Stimulated activated memory B cell treated with anti-CD40 and anti-IgM and Interleukin-4, amounts not matched to agents 10 μg/mL and 1 μg/mL and 100 μg/mL, for 72 hours (primary cell): ENCODE results near the gene CNTNAP2.

ENCODE experiments used
- ATAC-seq: fragments of 150-1000 bp; cut with Tn5 transposase; 2 replicates; pipeline ENCODE4 v1.10.0; 2021
- H3K27ac Mint-ChIP-seq: one replicate; pipeline ENCODE4 v1.8.0; 2022; ENCODE audit warnings: mild to moderate bottlenecking, mixed read lengths
- H3K27me3 Mint-ChIP-seq: one replicate; pipeline ENCODE4 v1.8.0; 2022; ENCODE audit warnings: mixed read lengths
- H3K36me3 Mint-ChIP-seq: one replicate; pipeline ENCODE4 v1.8.0; 2022; ENCODE audit warnings: mixed read lengths
- H3K4me1 Mint-ChIP-seq: one replicate; pipeline ENCODE4 v1.8.0; 2022; ENCODE audit warnings: mixed read lengths
- H3K4me3 Mint-ChIP-seq: one replicate; pipeline ENCODE4 v1.8.0; 2022; ENCODE audit warnings: mild to moderate bottlenecking, moderate library complexity, mixed read lengths
- H3K9me3 Mint-ChIP-seq: one replicate; pipeline ENCODE4 v1.8.0; 2022; ENCODE audit warnings: mixed read lengths

Gene CNTNAP2

GRCh38 chr7:147911201-147911601 is 1794.6 kb downstream of the CNTNAP2 start:
- no peaks in the 10 kb centered on the region for H3K4me1 Mint-ChIP-seq
- H3K9me3 Mint-ChIP-seq: no peaks in the 10 kb centered on the region
- no peak overlapping the region for H3K27ac Mint-ChIP-seq
- no peak overlapping the region for H3K4me3 Mint-ChIP-seq
- H3K27me3 Mint-ChIP-seq: no peaks in the 10 kb centered on the region
- ATAC-seq: no peak
- H3K36me3 Mint-ChIP-seq: no peaks in the 10 kb centered on the region

DNA sequence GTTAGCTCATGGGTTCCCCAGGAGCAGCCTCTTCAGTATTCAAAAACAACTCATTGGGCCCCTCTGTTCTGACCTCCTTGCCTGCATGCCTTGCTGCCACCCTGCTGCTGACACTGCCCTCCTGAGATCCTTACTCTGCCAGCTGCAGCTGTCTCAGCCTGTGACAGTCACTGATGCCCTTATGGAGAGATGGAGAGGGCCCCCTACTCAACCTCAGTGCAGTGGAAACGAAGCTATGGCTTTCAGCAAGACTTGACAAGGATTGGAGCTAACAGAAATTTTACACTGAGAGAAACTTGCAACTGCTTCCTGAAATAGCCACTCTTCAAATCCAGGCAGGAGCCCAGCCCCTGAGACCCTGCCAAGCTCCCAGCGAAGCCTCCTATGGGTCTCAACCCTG is 1795.7 kb downstream of the CNTNAP2 start:
- Mint-ChIP-seq H3K4me1 (no peaks in the 10 kb centered on the region), H3K27ac (no peak overlapping the region), H3K9me3 (no peaks in the 10 kb centered on the region), H3K4me3 (no peak overlapping the region), H3K36me3 (no peaks in the 10 kb centered on the region), H3K27me3 (no peaks in the 10 kb centered on the region)
- ATAC-seq: no peak

- no peak overlapping the region for H3K4me3 Mint-ChIP-seq
- H3K9me3 Mint-ChIP-seq: no peaks in the 10 kb centered on the region
- H3K4me1 Mint-ChIP-seq: no peaks in the 10 kb centered on the region
- H3K36me3 Mint-ChIP-seq: no peaks in the 10 kb centered on the region
- no peak overlapping the region for H3K27ac Mint-ChIP-seq
- H3K27me3 Mint-ChIP-seq: no peaks in the 10 kb centered on the region
- no peak for ATAC-seq
Measured at GRCh38 chr7:147912946-147913638, 1796.5 kb downstream of the CNTNAP2 start.

DNA sequence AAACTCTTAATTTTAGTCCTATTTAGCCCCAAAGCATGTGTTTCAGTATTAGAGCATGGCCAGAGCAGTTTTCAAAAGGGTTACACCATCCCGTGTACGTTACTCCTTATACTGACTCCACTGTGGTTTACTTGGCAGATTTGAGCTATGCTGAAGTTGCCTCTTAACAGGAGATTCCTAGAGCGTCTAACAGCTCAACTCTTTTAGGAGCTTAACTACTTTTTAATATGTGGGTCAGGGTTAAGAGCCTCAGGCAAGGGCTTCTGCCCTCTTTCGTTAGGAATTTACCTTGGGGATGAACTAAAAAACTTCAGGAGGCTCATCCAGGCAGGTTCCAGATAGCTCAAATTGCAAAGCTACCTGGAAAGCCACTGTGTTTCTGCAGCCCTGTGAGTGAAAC is 1799.2 kb downstream of the CNTNAP2 start:
- H3K4me3 Mint-ChIP-seq: no peak overlapping the region
- no peaks in the 10 kb centered on the region for H3K4me1 Mint-ChIP-seq
- H3K27me3 Mint-ChIP-seq: no peaks in the 10 kb centered on the region
- ATAC-seq: no peak
- H3K36me3 Mint-ChIP-seq: no peaks in the 10 kb centered on the region
- H3K9me3 Mint-ChIP-seq: no peaks in the 10 kb centered on the region
- no peak overlapping the region for H3K27ac Mint-ChIP-seq

DNA sequence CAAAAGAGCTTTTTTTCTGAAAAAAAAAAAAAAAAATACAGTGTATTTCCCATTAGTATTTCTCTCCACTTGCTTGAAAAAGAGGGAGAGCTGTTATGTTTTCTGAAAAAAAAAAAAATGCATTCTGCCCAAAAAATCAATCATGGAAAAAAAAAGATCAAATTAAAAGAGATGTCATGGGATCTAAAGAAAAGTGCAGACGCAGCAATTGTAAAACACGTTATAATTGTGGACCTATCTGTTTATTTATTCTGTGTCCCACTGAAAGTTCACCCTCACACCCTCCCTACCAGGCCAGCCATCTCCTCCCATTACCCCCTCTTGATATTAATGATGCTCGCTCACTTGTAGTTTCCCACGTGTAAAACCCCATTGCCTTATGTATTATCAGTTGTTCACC is 1800.0 kb downstream of the CNTNAP2 start:
- Mint-ChIP-seq H3K36me3 (no peaks in the 10 kb centered on the region), H3K9me3 (no peaks in the 10 kb centered on the region), H3K4me3 (no peak overlapping the region), H3K27me3 (no peaks in the 10 kb centered on the region), H3K4me1 (no peaks in the 10 kb centered on the region), H3K27ac (no peak overlapping the region)
- no peak for ATAC-seq

GRCh38 chr7:147923841-147924240 is 1807.2 kb downstream of the CNTNAP2 start:
- ATAC-seq: no peak
- no peaks in the 10 kb centered on the region for H3K4me1 Mint-ChIP-seq
- H3K4me3 Mint-ChIP-seq: no peak overlapping the region
- H3K36me3 Mint-ChIP-seq: no peaks in the 10 kb centered on the region
- peaks cover 6% of the 10 kb centered on the region for H3K9me3 Mint-ChIP-seq
- H3K27ac Mint-ChIP-seq: no peak overlapping the region
- no peaks in the 10 kb centered on the region for H3K27me3 Mint-ChIP-seq

- H3K4me3 Mint-ChIP-seq: no peak overlapping the region
Measured at GRCh38 chr7:147937428-147937827, 1820.8 kb downstream of the CNTNAP2 start.

DNA sequence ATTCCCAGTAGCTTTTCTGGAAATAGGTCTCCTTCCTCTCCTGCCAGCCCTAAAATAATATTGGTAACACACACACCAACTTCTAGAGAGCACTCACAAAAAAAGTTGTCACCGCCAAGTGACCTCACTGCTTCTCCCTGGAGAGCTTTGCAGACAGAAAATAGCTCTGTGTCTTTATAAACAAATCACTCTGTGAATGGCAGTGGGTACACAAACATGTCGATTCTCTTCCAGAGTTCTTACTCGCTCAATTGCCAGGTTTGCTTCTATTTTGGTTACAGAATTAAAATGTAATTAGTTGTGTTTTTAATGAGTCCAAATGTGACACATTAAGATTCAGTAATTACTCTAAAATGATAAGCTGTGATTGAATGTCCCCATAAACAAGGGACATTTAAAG is 1824.8 kb downstream of the CNTNAP2 start:
- no peak overlapping the region for H3K27ac Mint-ChIP-seq
- ATAC-seq: no peak

More at GRCh38 chr7:147937428-147937827, 1820.8 kb downstream of the CNTNAP2 start:
- ATAC-seq: no peak
- H3K27me3 Mint-ChIP-seq: no peaks in the 10 kb centered on the region
- no peak overlapping the region for H3K27ac Mint-ChIP-seq
- H3K9me3 Mint-ChIP-seq: peaks cover 3% of the 10 kb centered on the region
- no peaks in the 10 kb centered on the region for H3K4me1 Mint-ChIP-seq
- H3K36me3 Mint-ChIP-seq: no peaks in the 10 kb centered on the region

GRCh38 chr7:147944321-147944720 is 1827.7 kb downstream of the CNTNAP2 start:
- no peaks in the 10 kb centered on the region for H3K9me3 Mint-ChIP-seq
- H3K27ac Mint-ChIP-seq: no peak overlapping the region
- no peaks in the 10 kb centered on the region for H3K27me3 Mint-ChIP-seq
- H3K36me3 Mint-ChIP-seq: no peaks in the 10 kb centered on the region
- no peak overlapping the region for H3K4me3 Mint-ChIP-seq
- H3K4me1 Mint-ChIP-seq: no peaks in the 10 kb centered on the region
- no peak for ATAC-seq

More for the DNA sequence above, 1824.8 kb downstream of the CNTNAP2 start:
- Mint-ChIP-seq H3K9me3 (peaks cover 3% of the 10 kb centered on the region), H3K36me3 (no peaks in the 10 kb centered on the region), H3K4me1 (no peaks in the 10 kb centered on the region), H3K4me3 (no peak overlapping the region), H3K27me3 (no peaks in the 10 kb centered on the region)

GRCh38 chr7:147952918-147953317 is 1836.3 kb downstream of the CNTNAP2 start:
- Mint-ChIP-seq H3K27me3 (no peaks in the 10 kb centered on the region), H3K36me3 (no peaks in the 10 kb centered on the region)

GRCh38 chr7:147968046-147968610 is 1851.5 kb downstream of the CNTNAP2 start:
- Mint-ChIP-seq H3K27ac (no peak overlapping the region), H3K4me1 (no peaks in the 10 kb centered on the region), H3K27me3 (no peaks in the 10 kb centered on the region), H3K9me3 (no peaks in the 10 kb centered on the region), H3K4me3 (no peak overlapping the region), H3K36me3 (no peaks in the 10 kb centered on the region)
- ATAC-seq: no peak

More at GRCh38 chr7:147952918-147953317, 1836.3 kb downstream of the CNTNAP2 start:
- no peak for ATAC-seq
- Mint-ChIP-seq H3K27ac (no peak overlapping the region), H3K9me3 (peaks cover 19% of the 10 kb centered on the region), H3K4me3 (no peak overlapping the region), H3K4me1 (no peaks in the 10 kb centered on the region)

DNA sequence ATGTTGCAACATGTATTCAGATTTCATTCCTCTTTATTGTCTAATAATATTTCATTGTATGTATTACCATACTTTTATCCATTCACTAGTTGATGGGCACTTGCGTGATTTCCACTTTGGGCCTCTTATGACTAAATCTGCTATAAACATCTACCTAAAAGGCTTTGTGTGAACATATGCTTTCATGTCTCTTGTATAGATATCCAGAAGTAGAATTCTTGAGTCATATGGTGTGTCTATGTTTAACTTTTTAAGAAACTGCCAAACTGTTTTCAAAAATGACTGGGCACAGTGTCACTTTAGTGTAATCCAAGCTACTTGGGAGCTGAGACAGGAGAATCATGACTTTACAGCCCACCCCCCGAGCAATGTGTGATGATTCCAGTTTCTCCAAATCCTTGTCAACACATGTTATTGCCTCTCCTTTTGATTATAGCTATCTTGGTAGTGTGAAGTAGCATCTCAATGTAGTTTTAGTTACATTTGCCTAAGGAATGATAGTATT is 1855.1 kb downstream of the CNTNAP2 start:
- ATAC-seq: no peak
- Mint-ChIP-seq H3K9me3 (no peaks in the 10 kb centered on the region), H3K4me1 (no peaks in the 10 kb centered on the region), H3K27ac (no peak overlapping the region), H3K4me3 (no peak overlapping the region), H3K27me3 (no peaks in the 10 kb centered on the region), H3K36me3 (no peaks in the 10 kb centered on the region)

- H3K27me3 Mint-ChIP-seq: no peaks in the 10 kb centered on the region
- no peaks in the 10 kb centered on the region for H3K36me3 Mint-ChIP-seq
- no peaks in the 10 kb centered on the region for H3K4me1 Mint-ChIP-seq
- ATAC-seq: no peak
- no peaks in the 10 kb centered on the region for H3K9me3 Mint-ChIP-seq
- no peak overlapping the region for H3K27ac Mint-ChIP-seq
- no peak overlapping the region for H3K4me3 Mint-ChIP-seq
Measured at GRCh38 chr7:147978201-147978600, 1861.6 kb downstream of the CNTNAP2 start.

GRCh38 chr7:147978651-147979050 is 1862.0 kb downstream of the CNTNAP2 start:
- ATAC-seq: no peak
- Mint-ChIP-seq H3K27me3 (no peaks in the 10 kb centered on the region), H3K4me3 (no peak overlapping the region), H3K27ac (no peak overlapping the region), H3K36me3 (no peaks in the 10 kb centered on the region), H3K9me3 (no peaks in the 10 kb centered on the region), H3K4me1 (no peaks in the 10 kb centered on the region)

DNA sequence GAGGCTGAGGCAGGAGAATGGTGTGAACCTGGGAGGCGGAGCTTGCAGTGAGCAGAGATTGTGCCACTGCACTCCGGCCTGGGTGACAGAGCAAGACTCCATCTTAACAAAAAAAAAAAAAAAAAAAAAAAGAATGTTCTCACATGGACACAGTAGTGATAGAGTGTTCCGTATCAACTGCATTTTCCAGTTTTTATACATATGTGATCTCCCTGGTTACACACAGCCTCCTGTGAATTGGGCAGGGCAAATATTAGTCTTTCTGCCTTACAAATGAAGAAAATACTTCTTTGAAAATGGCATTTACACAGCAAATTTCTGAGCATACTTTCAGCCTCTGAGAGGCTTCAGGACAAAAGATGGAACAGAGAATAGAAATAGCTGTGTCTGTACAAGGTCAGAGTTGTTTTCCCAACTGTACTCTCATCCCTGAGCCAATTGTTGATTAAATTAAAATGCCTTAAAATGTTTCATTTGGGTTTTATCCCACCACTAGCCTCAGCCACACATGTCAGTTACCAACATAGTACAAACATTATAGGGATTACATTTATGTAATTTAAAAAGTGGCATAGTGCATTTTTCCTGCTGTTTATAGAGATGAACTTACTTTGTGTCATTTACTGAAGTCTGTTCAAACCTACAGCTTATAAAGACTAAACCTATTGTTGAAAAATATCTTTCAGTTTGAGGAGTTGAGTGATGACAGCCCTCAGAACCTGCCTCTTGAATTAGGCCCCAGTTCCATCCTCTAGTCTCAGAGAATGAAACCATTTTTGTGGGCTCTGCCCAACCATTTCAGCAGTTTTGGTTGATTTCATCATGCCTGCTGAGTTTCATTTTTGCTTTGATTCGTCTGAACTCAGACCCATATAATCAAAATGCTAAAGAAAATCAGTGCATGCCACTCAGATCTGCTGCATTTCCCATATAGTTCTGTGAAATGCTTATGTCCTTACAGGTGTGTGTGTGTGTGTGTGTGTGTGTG is 1864.5 kb downstream of the CNTNAP2 start:
- Mint-ChIP-seq H3K36me3 (no peaks in the 10 kb centered on the region), H3K9me3 (no peaks in the 10 kb centered on the region), H3K4me1 (no peaks in the 10 kb centered on the region), H3K27me3 (no peaks in the 10 kb centered on the region), H3K4me3 (no peak overlapping the region), H3K27ac (no peak overlapping the region)
- ATAC-seq: no peak
